Stimulated activated naive CD4-positive, alpha-beta T cell (primary cell): ENCODE measurements around the gene IFRD1.
"Not testable (repeated sequence)": the region's sequence is repeated elsewhere in the genome, so short reads cannot be mapped to it uniquely, and the experiment has no call there.

Experiments
- DNase-seq, 6 experiments: peaks; one replicate each; lab custom pipeline; 2025; lab: John Stamatoyannopoulos, UW

The IFRD1 gene

GRCh38 chr7:112516418-112516817 is 66.2 kb downstream of the IFRD1 start:
- not testable (repeated sequence) for DNase-seq

DNA sequence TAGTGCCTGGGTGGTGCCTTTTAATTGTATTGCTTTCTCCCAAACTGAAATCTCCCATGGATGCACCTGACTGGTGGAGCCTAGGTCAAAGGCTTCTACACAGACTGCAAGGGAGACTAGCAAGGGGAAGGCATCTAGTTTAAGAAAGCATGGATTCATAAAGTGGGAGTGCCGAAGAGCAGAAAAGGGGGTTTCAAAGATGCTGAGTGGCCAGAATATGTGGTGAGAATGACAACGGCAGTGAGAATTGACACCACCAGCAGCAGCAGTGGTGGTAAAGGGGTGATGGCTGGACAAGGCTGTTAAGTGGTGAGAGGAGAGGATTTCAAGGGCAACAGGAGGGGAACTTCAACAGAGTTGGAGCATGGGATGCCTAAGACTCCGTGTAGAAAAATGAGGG is 67.2 kb downstream of the IFRD1 start:
- DNase-seq, result no peak

- no peak for DNase-seq
Measured at GRCh38 chr7:112520787-112521186, 70.5 kb downstream of the IFRD1 start.

DNA sequence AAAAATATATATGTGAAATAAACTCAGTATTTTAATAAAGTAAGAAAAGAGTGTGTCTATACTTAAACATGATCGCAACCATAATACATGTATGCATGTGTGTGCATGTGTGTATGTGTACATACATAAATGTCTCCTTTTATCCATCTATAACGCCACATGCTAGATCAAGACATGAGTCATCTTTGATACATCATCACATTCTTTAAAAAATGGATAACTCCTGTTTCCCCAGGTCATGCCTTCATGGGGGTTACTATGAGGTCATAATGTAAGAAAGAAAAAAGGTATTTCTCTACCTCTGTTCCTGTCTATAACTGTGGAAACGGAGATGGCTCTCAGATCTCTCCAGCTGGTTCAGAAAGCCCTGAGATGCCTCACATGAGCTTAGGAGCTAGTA is 71.7 kb downstream of the IFRD1 start:
- DNase-seq, result no peak

- DNase-seq, result no peak
Measured at GRCh38 chr7:112523871-112524270, 73.6 kb downstream of the IFRD1 start.
